Endothelial cell of umbilical vein (primary cell): ENCODE results near the gene CNOT9. TPM values are rescaled to one million over a fixed set of nuclear protein-coding genes. Genes with fewer than 3 reads are reported as not detected.
A peak's percentile ranks its signal among the peaks of the same experiment; 100 is the strongest.

Source experiments
- BruUV-seq: library from RNA; stranded (reverse); fragments of 400-500 nt; replicated peaks from 2 replicates; lab custom pipeline; 2021; lab: Mats Ljungman, UMichigan
- CTCF ChIA-PET: fragments of 300-600, 350-600 bp; sonication (Branson Sonifier 250); formaldehyde crosslinking; loops from one replicate; lab custom pipeline; 2021; ENCODE audit warnings: antibody characterized with exemption, inconsistent platforms; lab: Charles Lee
- POLR2A ChIA-PET: fragments of 300-600, 350-600 bp; sonication (Branson Sonifier 250); formaldehyde crosslinking; loops from one replicate; lab custom pipeline; 2021; ENCODE audit warnings: antibody characterized with exemption, inconsistent platforms; lab: Charles Lee
- DNase-seq: peaks from one replicate; pipeline ENCODE4 v3.0.0-alpha.2; 2011; ENCODE audit warnings: low read depth, low spot score
- FAIRE-seq: peaks from 2 replicates; lab custom pipeline; 2011; peaks lifted over from hg19 to GRCh38; lab: Jason Lieb, UNC
- H2AFZ ChIP-seq: 2 replicates; pipeline ENCODE4 v1.6.0; 2012; ENCODE audit warnings: low read depth, low read length, control low read depth, inconsistent platforms
- H3K27ac ChIP-seq: 2 replicates; pipeline ENCODE4 v1.5.1; 2011; ENCODE audit warnings: low read depth, mild to moderate bottlenecking, control low read depth, low read length, moderate library complexity; ENCODE audit not compliant: insufficient read depth
- H3K27me3 ChIP-seq, 2 experiments: 2 replicates each; pipeline versions ENCODE4 v1.6.0 to v1.6.1; 2011; ENCODE audit warnings: low read length in 2 of 2, mixed read lengths in 1 of 2; ENCODE audit not compliant: control insufficient read depth in 2 of 2, insufficient read depth in 2 of 2
- H3K36me3 ChIP-seq, 2 experiments: 2 replicates in 1 of 2; 3 replicates in 1 of 2; pipeline ENCODE4 v1.5.1; 2011; ENCODE audit warnings: low read length in 2 of 2, mild to moderate bottlenecking in 1 of 2, moderate library complexity in 1 of 2; ENCODE audit not compliant: control insufficient read depth in 2 of 2, insufficient read depth in 2 of 2; ENCODE audit errors: extremely low read depth in 1 of 2
- H3K4me1 ChIP-seq: 3 replicates; pipeline ENCODE4 v1.5.1; 2011; ENCODE audit warnings: mild to moderate bottlenecking, low read length; ENCODE audit not compliant: control insufficient read depth, insufficient read depth; ENCODE audit errors: extremely low read depth
- H3K4me2 ChIP-seq: 2 replicates; pipeline ENCODE4 v1.6.1; 2011; ENCODE audit warnings: low read length, control low read depth, mixed read lengths; ENCODE audit not compliant: insufficient read depth
- H3K4me3 ChIP-seq, 3 experiments: fragments of 200-600 bp in 1 of 3; sonication (generic), shearing (Covaris generic) in 1 of 3; replicated peaks in 1 of 3; 2 replicates each; pipeline ENCODE4 v1.5.1; 2011 to 2016; ENCODE audit warnings: control low read depth in 3 of 3, low read length in 3 of 3, mild to moderate bottlenecking in 2 of 3, inconsistent platforms in 1 of 3, low read depth in 1 of 3, moderate library complexity in 1 of 3; ENCODE audit not compliant: insufficient read depth in 1 of 3
- H3K79me2 ChIP-seq: 2 replicates; pipeline ENCODE4 v1.6.0; 2012; ENCODE audit warnings: low read length, inconsistent platforms; ENCODE audit not compliant: control insufficient read depth, insufficient read depth
- H3K9ac ChIP-seq: replicated peaks from 2 replicates; pipeline ENCODE3; 2011; ENCODE audit warnings: low read length, control low read depth; ENCODE audit not compliant: insufficient read depth; ENCODE audit errors: extremely low read depth
- H3K9me1 ChIP-seq: replicated peaks from 3 replicates; pipeline ENCODE4 v1.6.0; 2011; ENCODE audit warnings: mild to moderate bottlenecking, low read length; ENCODE audit not compliant: control insufficient read depth, insufficient read depth; ENCODE audit errors: extremely low read depth
- H3K9me3 ChIP-seq: replicated peaks from 2 replicates; pipeline ENCODE4 v1.5.1; 2012; ENCODE audit warnings: low read length, inconsistent platforms; ENCODE audit not compliant: control insufficient read depth, insufficient read depth
- H4K20me1 ChIP-seq: replicated peaks from 2 replicates; pipeline ENCODE3; 2011; ENCODE audit warnings: mild to moderate bottlenecking, low read length; ENCODE audit not compliant: control insufficient read depth, insufficient read depth; ENCODE audit errors: extremely low read depth
- GATA2 ChIP-seq: IDR thresholded peaks from 2 replicates; pipeline ENCODE4 v1.7.0; 2011; ENCODE audit warnings: low read depth, mild to moderate bottlenecking, moderate library complexity, mixed read lengths, low read length; ENCODE audit not compliant: insufficient read length, insufficient read depth
- JUN ChIP-seq: IDR thresholded peaks from 2 replicates; pipeline ENCODE4 v1.6.1; 2011; ENCODE audit warnings: borderline replicate concordance, low read depth; ENCODE audit not compliant: insufficient read length, insufficient read depth
- POLR2A ChIP-seq: IDR thresholded peaks from 2 replicates; pipeline ENCODE4 v1.6.1; 2012; ENCODE audit warnings: low read depth, mild to moderate bottlenecking, control low read depth, low read length
- POLR2AphosphoS5 ChIP-seq: IDR thresholded peaks from 2 replicates; pipeline ENCODE4 v1.6.1; 2012; ENCODE audit warnings: low read depth, mild to moderate bottlenecking, control low read depth, low read length, moderate library complexity; ENCODE audit not compliant: insufficient read depth
- dilution Hi-C: fragments of 300-500 bp; cut with MboI; formaldehyde crosslinking; loops from one replicate; pipeline ENCODE4 v1.15.0; 2019; ENCODE audit warnings: low sequenced_read_pairs; ENCODE audit not compliant: extremely low pct_ligation_motif_present
- intact Hi-C: fragments of 100-400 bp; cut with micrococcal nuclease; formaldehyde crosslinking; loops from one replicate; pipeline ENCODE4 v1.10.0; 2022
- polyA plus RNA-seq, 4 experiments: library from polyadenylated mRNA; depleted of rRNA in 3 of 4; stranded (reverse) in 3 of 4; unstranded in 1 of 4; fragments of >200 nt; gene quantifications; 2 replicates each; pipeline versions ENCODE4 v1.2.1 to v1.2.3, GENCODE V29; 2011 to 2012; ENCODE audit warnings: missing spikeins in 1 of 4
- total RNA-seq: library from RNA; stranded (reverse); gene quantifications from 2 replicates; pipeline ENCODE4 v1.2.3, GENCODE V29; 2021

The CNOT9 gene
- total and polyA plus RNA-seq, 2 donors (not counting 3 experiments of a cell fraction or from before 2014, with no cell fraction given), result 53.2 to 68.9 TPM

DNA sequence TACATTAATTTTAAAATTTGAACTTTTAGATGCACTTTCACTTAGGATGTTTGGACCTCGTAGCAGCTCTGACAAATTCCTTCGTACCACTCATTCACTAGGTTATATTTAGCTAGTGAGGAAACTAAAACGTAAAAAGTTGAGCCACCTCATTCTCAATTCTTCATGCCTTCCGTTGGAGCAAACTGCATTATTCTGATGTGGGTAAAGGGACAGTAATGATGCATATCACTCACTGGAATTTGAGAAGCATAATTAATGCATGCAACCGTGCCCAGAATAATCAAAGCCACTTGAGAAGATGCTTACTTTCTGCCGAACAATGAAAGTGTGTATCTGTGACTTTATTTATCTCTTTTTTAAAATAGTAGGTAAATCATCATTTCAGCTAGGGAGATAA lies 2.2 kb downstream of the CNOT9 start:
- peak; percentile 53 for DNase-seq
- peak overlapping the region; percentile 94 for H3K27ac ChIP-seq
- H3K27me3 ChIP-seq, result no peaks in the 10 kb centered on the region
- TF ChIP-seq GATA2 (no peak), JUN (peak; percentile 4)
- peak overlapping the region in 2 of 3 experiments; percentile 1 to 80 for H3K4me3 ChIP-seq
- peak; percentile 4 for FAIRE-seq
- BruUV-seq, result no TSS peak
- no peaks in the 10 kb centered on the region for H3K9me3 ChIP-seq
- peaks cover 0 to 3% of the 10 kb centered on the region in 2 experiments for H3K36me3 ChIP-seq
- H3K4me1 ChIP-seq, result peaks cover 17% of the 10 kb centered on the region
- H3K9ac ChIP-seq, result peak overlapping the region; percentile 91
- no peaks in the 10 kb centered on the region for H4K20me1 ChIP-seq
- no peak overlapping the region for H2AFZ ChIP-seq
- H3K79me2 ChIP-seq, result peaks cover 81% of the 10 kb centered on the region
- dilution Hi-C loops, result no loop called here
- ChIA-PET POLR2A (no interaction called here), CTCF (interaction anchor here (0.8 to 1.7 kb wide), 4 partner anchors 12 to 89 kb away, joined by 3 to 6 read pairs (median 3); partner anchors contain the start of genes BCS1L and ZNF142)
- intact Hi-C loops, result no loop called here
- peak overlapping the region; percentile 85 for H3K4me2 ChIP-seq
- no peaks in the 10 kb centered on the region for H3K9me1 ChIP-seq

GRCh38 chr2:218576854-218577253 lies 8.2 kb downstream of the CNOT9 start:
- TF ChIP-seq POLR2A (no peak), POLR2AphosphoS5 (no peak)
- dilution Hi-C loops, result no loop called here
- H3K4me2 ChIP-seq, result no peak overlapping the region
- H3K27me3 ChIP-seq, result no peaks in the 10 kb centered on the region
- BruUV-seq, result no TSS peak
- H3K4me3 ChIP-seq, result no peak overlapping the region
- H4K20me1 ChIP-seq, result peaks cover 2% of the 10 kb centered on the region
- FAIRE-seq, result no peak
- ChIA-PET POLR2A (no interaction called here), CTCF (interaction anchor here (2.0 kb wide), 1 partner anchor 71 kb away, joined by 7 read pairs; no protein-coding TSS in a partner anchor)
- H3K9ac ChIP-seq, result no peak overlapping the region
- H3K27ac ChIP-seq, result no peak overlapping the region
- H3K4me1 ChIP-seq, result peaks cover 2% of the 10 kb centered on the region
- no peak overlapping the region for H2AFZ ChIP-seq
- H3K79me2 ChIP-seq, result peaks cover 72% of the 10 kb centered on the region
- intact Hi-C loops, result no loop called here
- no peak for DNase-seq
- H3K9me1 ChIP-seq, result peaks cover 2% of the 10 kb centered on the region
- H3K36me3 ChIP-seq, result peaks cover 0 to 3% of the 10 kb centered on the region in 2 experiments
- H3K9me3 ChIP-seq, result no peaks in the 10 kb centered on the region
